ENCODE measurements around the gene DDR2.
"Not testable (repeated sequence)": the region's sequence is repeated elsewhere in the genome, so short reads cannot be mapped to it uniquely, and the experiment has no call there.

The DDR2 gene

DNA sequence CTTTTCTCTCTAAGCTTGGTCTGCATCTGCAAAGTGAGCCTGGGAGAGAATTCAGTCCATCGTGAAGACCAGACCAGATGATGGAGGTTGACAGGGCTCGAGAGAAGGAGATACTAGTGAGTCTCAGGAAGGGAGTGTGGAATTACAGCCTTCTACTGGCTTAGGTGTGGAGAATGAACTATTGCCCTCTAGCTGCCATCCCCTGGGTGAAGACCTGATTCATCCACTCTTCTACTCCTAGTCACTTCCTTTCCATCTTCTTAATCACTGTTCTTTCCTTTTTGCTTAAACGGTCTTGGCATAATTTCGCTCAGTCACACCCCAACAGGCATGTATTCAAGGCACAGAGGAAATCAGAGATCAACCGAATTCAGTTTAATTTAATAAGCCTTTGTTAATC is 124.3 kb downstream of the DDR2 start:
- TF ChIP-seq, protein P1, sequence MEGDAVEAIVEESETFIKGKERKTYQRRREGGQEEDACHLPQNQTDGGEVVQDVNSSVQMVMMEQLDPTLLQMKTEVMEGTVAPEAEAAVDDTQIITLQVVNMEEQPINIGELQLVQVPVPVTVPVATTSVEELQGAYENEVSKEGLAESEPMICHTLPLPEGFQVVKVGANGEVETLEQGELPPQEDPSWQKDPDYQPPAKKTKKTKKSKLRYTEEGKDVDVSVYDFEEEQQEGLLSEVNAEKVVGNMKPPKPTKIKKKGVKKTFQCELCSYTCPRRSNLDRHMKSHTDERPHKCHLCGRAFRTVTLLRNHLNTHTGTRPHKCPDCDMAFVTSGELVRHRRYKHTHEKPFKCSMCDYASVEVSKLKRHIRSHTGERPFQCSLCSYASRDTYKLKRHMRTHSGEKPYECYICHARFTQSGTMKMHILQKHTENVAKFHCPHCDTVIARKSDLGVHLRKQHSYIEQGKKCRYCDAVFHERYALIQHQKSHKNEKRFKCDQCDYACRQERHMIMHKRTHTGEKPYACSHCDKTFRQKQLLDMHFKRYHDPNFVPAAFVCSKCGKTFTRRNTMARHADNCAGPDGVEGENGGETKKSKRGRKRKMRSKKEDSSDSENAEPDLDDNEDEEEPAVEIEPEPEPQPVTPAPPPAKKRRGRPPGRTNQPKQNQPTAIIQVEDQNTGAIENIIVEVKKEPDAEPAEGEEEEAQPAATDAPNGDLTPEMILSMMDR (conservative IDR thresholded peaks at IDR 0.05; ENCODE audit: low read depth, low read length), result no peak
- no peak overlapping the region for H3K4me3 ChIP-seq (ENCODE audit: low read depth, low read length)
- DNase-seq (ENCODE audit: low read depth), result no peak

DNA sequence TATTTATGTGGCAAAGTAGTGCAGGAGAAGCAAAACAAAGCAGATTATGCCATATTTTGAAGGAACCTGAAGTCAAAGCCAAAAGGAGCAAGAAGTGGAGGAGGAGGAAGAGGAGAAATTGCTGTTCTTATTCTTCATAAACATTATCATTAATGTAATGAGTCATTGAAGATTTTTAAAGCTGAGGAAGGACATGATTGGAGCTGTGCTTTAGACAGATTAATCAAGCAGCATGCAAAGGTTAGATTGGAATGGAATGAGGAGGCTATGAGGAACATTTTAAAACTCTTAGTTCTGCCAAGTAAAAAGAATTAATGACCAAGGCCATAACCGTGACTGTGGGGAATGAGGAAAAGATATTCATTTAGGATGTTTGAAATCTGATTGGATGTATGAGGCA is 125.2 kb downstream of the DDR2 start:
- no peak overlapping the region for H3K4me3 ChIP-seq (ENCODE audit: low read depth, low read length)
- no peak for DNase-seq (ENCODE audit: low read depth)
- TF ChIP-seq, protein P1 (conservative IDR thresholded peaks at IDR 0.05; ENCODE audit: low read depth, low read length), result no peak

DNA sequence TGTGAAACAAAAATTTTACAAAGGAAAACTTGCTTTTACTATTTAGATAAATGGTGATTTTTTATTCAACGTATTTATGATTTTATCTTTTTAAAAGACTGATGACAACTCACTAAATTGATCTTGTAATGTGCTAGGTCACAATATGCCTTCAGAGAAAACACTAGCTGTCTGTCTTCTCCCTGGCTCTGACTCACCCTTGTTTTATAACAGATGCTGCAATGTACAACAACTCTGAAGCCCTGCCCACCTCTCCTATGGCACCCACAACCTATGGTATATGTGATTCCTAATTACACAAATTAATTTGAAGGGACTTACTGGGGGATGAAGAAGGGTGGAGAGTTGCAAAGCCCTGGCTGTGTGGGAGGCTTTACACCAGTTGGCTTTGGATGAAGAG is 133.5 kb downstream of the DDR2 start:
- TF ChIP-seq, protein P1 (conservative IDR thresholded peaks at IDR 0.05; ENCODE audit: low read depth, low read length), result no peak
- DNase-seq (ENCODE audit: low read depth), result no peak
- H3K4me3 ChIP-seq (ENCODE audit: low read depth, low read length), result no peak overlapping the region

DNA sequence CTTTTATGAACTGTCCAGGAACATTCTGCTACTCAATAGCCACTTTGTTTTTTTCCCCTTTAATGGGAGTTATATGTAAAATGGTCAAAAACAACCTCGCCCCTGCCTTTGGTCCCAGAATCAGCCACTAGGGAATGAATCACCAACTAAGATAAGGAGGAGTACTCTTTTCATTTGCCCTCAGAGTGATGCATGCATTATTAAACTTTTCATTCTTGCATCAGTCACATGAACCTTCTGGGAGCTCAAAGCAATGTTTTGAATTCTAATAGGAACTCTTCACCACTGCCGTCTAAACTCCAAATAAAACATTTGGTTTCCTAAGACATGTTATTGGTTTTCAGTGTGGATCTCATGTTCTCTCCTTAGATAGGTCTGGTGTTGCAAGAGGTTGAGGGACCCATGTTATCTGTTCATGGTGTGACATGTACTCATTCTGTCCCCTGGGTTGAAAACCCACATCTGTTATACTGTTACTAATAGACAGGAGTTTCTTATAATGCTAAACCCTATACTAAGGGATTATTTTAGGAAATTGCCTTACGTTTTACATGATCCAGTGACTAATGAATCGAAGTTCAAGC is 140.4 kb downstream of the DDR2 start:
- TF ChIP-seq, protein P1 (conservative IDR thresholded peaks at IDR 0.05; ENCODE audit: low read depth, low read length), result no peak
- H3K4me3 ChIP-seq (ENCODE audit: low read depth, low read length), result no peak overlapping the region
- no peak for DNase-seq (ENCODE audit: low read depth)

DNA sequence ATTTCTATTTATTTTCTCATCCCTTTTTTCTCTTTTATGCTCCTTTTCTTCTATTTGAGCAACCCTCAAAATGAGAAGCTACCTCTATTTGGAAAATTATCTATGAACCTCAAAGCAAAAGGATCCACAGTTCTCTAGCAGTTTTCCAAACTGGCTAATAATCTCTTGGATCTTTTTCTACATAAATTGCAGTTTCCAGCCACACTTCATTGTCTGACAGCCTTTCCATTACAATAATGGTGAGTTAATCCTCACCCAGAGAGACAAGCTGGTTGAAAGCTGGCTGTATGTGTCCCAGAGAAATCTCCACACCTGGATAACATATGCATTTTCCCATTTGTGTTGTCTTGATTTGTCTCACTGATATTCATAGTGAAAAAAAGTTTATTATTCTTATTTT is 141.7 kb downstream of the DDR2 start:
- DNase-seq (ENCODE audit: low read depth), result no peak
- no peak overlapping the region for H3K4me3 ChIP-seq (ENCODE audit: low read depth, low read length)
- TF ChIP-seq, protein P1 (conservative IDR thresholded peaks at IDR 0.05; ENCODE audit: low read depth, low read length), result no peak

DNA sequence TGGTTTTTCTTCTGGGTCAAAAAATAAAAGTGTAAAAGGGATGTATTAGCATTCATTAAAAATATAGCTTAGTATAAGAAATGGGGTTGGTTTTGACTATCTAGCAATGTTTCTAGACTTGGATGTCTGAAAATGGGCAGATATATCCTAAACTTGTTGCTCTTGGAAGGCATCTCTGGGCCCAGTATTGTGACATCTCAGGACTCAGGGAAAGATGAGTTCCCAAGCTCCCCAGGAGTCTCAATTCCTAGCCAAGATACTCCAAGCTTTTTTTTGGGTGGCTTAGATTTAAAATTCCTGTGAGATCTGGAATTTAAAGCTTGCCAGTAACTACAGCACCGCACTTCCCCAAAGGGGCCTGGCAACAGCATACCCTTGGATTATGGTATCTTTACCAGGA is 146.8 kb downstream of the DDR2 start:
- H3K4me3 ChIP-seq (ENCODE audit: low read depth, low read length), result no peak overlapping the region
- DNase-seq (ENCODE audit: low read depth), result no peak
- TF ChIP-seq, protein P1 (conservative IDR thresholded peaks at IDR 0.05; ENCODE audit: low read depth, low read length), result no peak

DNA sequence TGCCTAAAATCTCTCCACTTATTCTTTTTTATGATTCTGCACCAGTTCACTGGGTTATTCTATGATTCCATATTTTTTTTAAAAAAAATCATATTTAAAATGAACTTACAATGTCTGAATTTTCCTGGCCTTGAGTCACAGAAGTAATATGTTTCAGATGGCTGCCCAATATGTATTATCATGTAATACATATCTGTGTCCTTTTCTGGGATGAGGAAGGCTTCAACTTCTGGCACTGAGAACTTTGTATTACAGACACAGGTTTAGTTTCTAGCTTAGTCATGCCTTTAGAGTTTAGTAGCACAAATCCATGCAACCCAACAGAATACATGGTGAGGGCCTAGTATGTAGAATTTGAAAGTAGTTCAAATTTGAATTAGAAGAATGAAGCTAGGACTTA is 150.4 kb downstream of the DDR2 start:
- TF ChIP-seq, protein P1 (conservative IDR thresholded peaks at IDR 0.05; ENCODE audit: low read depth, low read length), result no peak
- no peak overlapping the region for H3K4me3 ChIP-seq (ENCODE audit: low read depth, low read length)
- no peak for DNase-seq (ENCODE audit: low read depth)

DNA sequence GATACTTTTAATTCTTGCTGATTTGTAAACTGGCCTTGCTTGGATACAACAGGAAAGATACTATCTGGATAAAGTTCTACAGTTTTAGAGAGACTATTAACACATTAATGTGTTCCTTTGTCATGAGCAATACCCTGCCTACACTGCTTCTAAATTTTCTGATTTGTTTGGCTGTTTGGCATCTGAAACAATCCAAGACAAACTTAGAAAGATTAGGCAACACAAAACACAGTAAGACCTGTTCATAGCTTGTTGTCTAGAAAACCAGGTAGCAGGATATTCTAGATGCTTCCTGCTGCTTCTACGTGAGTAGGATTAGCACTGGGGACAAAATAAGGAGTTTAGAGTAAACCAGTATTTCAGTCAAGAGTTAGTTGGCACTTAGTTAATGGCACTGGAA is 152.7 kb downstream of the DDR2 start:
- not testable (repeated sequence) for H3K4me3 ChIP-seq (ENCODE audit: low read depth, low read length); DNase-seq (ENCODE audit: low read depth)

DNA sequence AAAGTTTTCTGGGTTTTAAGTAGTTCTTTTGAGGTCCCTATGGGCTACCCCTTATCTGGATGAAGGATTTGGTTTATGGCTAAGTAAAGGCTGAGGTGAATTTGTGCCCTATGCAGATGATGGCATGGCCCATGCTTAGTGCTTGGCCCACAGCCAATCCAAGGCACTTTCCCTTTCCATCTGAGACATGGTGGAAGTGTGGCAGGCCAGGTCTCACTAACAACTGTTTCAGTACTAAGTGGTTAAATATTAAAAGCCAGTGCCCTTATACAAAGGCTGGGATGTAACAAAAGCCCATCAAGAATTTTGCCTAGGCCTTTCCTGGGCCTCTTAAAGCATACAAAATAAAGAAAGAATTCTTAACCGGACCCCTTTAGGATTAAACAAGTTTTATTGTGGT is 156.5 kb downstream of the DDR2 start:
- not testable (repeated sequence) for H3K4me3 ChIP-seq (ENCODE audit: low read depth, low read length); DNase-seq (ENCODE audit: low read depth)

DNA sequence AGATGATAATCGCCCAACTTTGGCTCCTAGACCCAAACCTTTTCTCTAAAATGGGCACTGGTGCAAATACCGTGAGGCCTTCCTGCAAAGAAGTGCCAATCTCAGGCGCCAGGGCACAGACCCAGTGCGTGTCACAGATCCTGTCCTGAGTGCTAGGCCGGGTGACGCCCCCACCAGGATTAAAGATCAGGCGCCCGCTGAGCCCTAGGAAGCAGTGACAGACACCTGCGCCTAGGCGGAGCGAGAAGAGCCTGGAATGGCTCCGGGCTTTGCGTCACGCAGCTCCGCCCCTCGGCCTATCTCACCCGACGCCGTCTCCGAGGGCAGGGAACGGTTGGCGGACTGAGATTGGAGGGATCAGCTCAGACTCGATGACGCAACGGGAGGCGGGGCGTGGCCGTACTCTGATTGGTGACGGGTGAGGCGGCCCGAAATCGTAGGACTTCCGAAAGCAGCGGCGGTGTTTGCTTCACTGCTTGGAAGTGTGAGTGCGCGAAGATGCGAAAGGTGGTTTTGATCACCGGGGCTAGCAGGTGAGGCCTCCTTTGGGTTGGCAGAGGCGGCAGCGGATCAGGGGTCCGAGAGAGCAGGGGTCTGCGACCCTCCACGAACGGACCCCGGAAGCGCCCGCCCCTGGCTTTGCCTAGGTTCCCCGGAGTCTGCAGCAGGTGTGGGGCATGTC is 158.2 kb downstream of the DDR2 start, which contains the start of gene HSD17B7:
Gene HSD17B7, plus strand, starts transcription at position 400 of the 682 bp plus-strand sequence. Its CDS starts 99 bp downstream, at position 499.
- peak; percentile 43 for DNase-seq (ENCODE audit: low read depth)
- peak within 1 kb of the TSS; percentile 64 for H3K4me3 ChIP-seq (ENCODE audit: low read depth, low read length)

Measured in choroid plexus epithelial cell (primary cell).